NCI-H2196 treated with DMSO at 0.1 percent for 48 hours (cell line): ENCODE measurements around the gene CALML5.
"Not testable (repeated sequence)": the region's sequence is repeated elsewhere in the genome, so short reads cannot be mapped to it uniquely, and the experiment has no call there.

Source experiments
- DNase-seq: peaks from one replicate; lab custom pipeline; 2025; ENCODE audit not compliant: unreplicated experiment; lab: John Stamatoyannopoulos, UW

Gene CALML5

DNA sequence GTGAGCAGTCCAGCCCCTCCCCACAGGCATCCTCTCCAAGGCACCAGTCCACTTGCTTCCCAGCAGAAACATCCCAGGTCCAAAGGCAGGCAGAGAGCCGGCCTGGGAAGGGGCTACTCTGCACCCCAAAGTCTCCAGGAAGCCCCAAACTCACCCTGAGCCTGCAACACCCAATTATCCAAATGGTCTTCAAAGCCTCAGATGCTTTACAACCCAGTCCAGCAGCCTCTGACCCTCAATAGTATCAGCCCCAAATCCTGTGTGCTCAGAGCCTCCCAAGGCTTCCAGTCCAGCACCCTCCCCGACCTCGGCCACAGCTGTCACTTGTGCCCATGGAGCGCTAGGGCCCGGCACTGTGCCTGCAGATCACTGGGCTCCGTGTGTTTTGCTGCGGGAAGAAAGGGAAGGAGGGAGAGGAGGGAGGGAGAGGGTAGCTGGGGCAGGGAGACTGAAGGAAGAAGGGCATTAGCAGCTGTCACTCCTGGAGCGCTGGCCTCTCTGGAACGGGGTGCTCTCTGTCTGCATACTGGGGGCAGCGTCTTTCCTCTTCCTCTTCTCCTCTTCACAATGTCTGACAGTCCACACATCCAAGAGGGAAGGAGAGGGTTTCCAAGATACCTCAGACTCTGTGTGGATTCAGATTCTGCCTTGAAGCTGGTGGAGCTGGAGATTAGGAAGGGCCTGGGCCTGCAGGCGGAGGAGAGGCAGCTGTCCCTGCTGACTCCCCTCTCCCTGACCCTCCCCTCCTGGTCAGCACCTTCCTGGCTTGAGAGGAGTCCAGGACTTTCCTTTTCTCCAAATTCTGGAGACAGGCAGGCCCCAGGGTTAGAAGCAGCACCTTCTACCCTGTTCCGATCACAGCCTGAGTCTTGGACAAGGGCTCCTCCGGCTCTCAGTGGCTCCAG is 13.2 kb downstream of the CALML5 start:
- DNase-seq = no peak

GRCh38 chr10:5485290-5485689 is 14.1 kb downstream of the CALML5 start:
- DNase-seq = no peak

GRCh38 chr10:5484205-5484604 is 15.2 kb downstream of the CALML5 start:
- DNase-seq = no peak

GRCh38 chr10:5482016-5482415 is 17.4 kb downstream of the CALML5 start:
- DNase-seq = no peak

GRCh38 chr10:5481121-5481520 is 18.2 kb downstream of the CALML5 start:
- no peak for DNase-seq

- DNase-seq = no peak
These were observed 19.0 kb downstream of the CALML5 start for GRCh38 chr10:5480162-5480941.

DNA sequence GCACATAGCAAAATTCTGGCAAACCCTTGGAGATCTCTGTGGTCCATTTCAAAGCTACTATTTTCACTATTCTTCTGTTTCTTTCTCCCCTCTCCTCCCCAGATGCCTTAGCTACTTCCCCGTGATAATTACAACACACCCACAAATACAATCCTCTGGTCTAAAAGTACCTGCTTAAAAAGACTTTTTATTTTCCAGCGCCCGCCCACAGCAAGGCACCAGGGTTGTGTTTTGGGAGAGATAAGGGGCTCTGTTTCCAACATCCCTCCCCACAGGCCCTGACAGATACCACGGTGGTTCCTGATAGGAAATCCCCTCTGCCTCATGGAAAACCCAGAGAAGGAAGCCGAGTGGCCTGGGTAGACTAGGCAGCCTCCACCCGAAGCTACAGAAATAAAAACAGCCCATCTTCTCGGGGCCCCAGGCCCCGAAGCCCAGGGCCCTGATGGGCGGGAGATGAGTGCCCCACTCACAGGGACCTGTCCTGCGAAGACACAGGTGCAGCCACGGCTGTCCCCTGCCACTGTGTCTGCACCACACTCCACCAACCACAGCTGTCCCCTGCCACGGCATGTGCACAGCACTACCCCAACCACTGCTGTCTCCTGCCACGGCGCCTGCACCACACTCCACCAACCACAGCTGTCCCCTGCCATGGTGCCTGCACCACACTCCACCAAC is 19.7 kb downstream of the CALML5 start:
- DNase-seq = no peak

- no peak for DNase-seq
These were observed 20.6 kb downstream of the CALML5 start for GRCh38 chr10:5478694-5479305.

DNA sequence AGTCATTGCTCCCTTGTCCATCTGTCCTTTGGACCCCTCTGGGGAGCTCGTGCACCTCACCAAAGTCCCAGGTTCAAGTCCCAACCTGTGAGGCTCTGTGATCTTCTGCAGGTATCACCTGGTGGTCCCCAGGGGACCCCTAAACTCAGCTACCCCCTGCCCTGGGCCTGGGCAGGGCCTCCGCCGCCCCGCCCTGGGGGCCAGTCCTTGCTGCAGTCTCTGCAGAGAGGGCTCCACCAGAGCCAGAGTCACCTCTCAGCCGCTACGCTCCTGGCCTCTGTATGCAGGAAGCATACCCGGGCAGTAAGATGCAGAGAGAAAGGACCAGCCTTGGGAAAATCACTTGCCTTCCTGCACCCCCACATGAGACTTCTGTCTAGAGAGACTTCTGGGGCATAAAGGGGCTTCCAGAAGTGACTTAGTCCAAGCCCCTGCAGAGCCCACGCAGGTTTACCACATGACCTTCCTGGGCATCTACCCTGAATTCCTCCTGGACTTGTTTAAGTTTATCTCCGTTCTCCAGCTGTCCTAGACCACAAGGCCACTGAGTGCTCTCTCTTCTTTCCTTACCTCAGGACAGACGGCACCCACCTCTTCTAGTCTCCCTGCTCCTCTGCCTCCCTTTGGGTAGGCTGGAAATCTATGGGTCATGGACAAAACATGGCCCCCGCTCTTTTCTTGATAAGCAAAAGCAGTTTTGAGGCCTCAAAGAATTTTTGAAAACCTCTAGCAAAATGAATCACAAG is 21.2 kb downstream of the CALML5 start:
- DNase-seq = no peak

- no peak for DNase-seq
These were observed 22.3 kb downstream of the CALML5 start for GRCh38 chr10:5476918-5477525.

GRCh38 chr10:5475974-5476807 is 23.2 kb downstream of the CALML5 start:
- not testable (repeated sequence) for DNase-seq

- DNase-seq = not testable (repeated sequence)
These were observed 24.3 kb downstream of the CALML5 start for GRCh38 chr10:5475088-5475487.

DNA sequence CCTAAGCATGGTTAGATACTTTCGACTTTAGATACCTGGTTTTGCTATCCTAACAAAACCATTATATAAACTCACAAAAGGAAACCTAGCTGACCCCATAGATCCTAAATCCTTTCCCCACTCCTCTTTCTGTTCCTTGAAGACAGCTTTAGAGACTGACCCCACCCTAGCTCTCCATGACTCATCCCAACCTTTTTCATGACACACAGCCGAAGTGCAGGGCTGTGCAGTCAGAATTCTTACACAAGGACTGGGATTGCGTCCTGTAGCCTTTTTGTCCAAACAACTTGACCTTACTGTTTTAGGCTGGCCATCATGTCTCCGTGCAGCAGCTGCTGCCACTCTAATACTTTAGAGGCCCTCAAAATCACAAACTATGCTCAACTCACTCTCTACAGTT is 24.7 kb downstream of the CALML5 start:
- DNase-seq = not testable (repeated sequence)

GRCh38 chr10:5470062-5470751 is 29.2 kb downstream of the CALML5 start:
- DNase-seq = no peak

- DNase-seq = no peak
These were observed 29.9 kb downstream of the CALML5 start for GRCh38 chr10:5469353-5470061.

GRCh38 chr10:5468262-5469106 is 30.9 kb downstream of the CALML5 start:
- no peak for DNase-seq
